CD4-positive, alpha-beta memory T cell (primary cell): ENCODE data around the gene PRDM5. TPM values are rescaled to one million over a fixed set of nuclear protein-coding genes. Genes with fewer than 3 reads are reported as not detected.

Experiments
- CTCF ChIA-PET: fragments of 350-600 bp; sonication (Branson Sonifier 250); formaldehyde crosslinking; loops from one replicate; lab custom pipeline; 2021; ENCODE audit warnings: inconsistent platforms; ENCODE audit not compliant: partially characterized antibody; lab: Charles Lee
- POLR2A ChIA-PET: fragments of 350-600 bp; sonication (Branson Sonifier 250); formaldehyde crosslinking; loops from one replicate; lab custom pipeline; 2021; ENCODE audit not compliant: partially characterized antibody; lab: Charles Lee
- DNase-seq, 5 donors: peaks; one replicate each; pipeline versions ENCODE4 v3.0.0 to v3.0.0-alpha.2; 2020 to 2022; ENCODE audit warnings: mixed read lengths in 1 of 5
- H3K27ac ChIP-seq: one replicate; pipeline ENCODE4 v1.7.0; 2013; ENCODE audit warnings: low read depth, low read length
- H3K27me3 ChIP-seq: 2 replicates; pipeline ENCODE4 v1.7.0; 2013; ENCODE audit warnings: mild to moderate bottlenecking, low read length, moderate library complexity; ENCODE audit not compliant: insufficient read depth
- H3K36me3 ChIP-seq: 2 replicates; pipeline ENCODE4 v1.7.0; 2013; ENCODE audit warnings: mild to moderate bottlenecking, low read length, moderate library complexity; ENCODE audit not compliant: insufficient read depth
- H3K4me1 ChIP-seq: 2 replicates; pipeline ENCODE4 v1.7.0; 2013; ENCODE audit warnings: mild to moderate bottlenecking, low read length, moderate library complexity; ENCODE audit not compliant: insufficient read depth
- H3K4me3 ChIP-seq, 2 donors: one replicate each; pipeline ENCODE4 v1.7.0; 2013; ENCODE audit warnings: low read length in 2 of 2, mild to moderate bottlenecking in 1 of 2
- H3K9me3 ChIP-seq, 2 donors: one replicate each; pipeline ENCODE4 v1.7.0; 2013; ENCODE audit warnings: low read length in 2 of 2, control low read depth in 1 of 2; ENCODE audit not compliant: control insufficient read depth in 1 of 2
- H3K27ac Mint-ChIP-seq, 7 donors: one replicate each; pipeline ENCODE4 v1.8.0; 2020 to 2021; ENCODE audit warnings: mixed read lengths in 7 of 7, mild to moderate bottlenecking in 6 of 7, inconsistent platforms in 3 of 7, moderate library complexity in 3 of 7
- H3K27me3 Mint-ChIP-seq, 2 donors: one replicate each; pipeline ENCODE4 v1.8.0; 2020 to 2021; ENCODE audit warnings: mixed read lengths in 2 of 2
- H3K36me3 Mint-ChIP-seq, 2 donors: one replicate each; pipeline ENCODE4 v1.8.0; 2020 to 2021; ENCODE audit warnings: mixed read lengths in 2 of 2, inconsistent platforms in 1 of 2, mild to moderate bottlenecking in 1 of 2
- H3K4me1 Mint-ChIP-seq, 4 donors: one replicate each; pipeline ENCODE4 v1.8.0; 2020 to 2021; ENCODE audit warnings: mixed read lengths in 4 of 4, mild to moderate bottlenecking in 1 of 4
- H3K4me3 Mint-ChIP-seq, 8 donors: one replicate each; pipeline ENCODE4 v1.8.0; 2020 to 2021; ENCODE audit warnings: mixed read lengths in 8 of 8, mild to moderate bottlenecking in 7 of 8, moderate library complexity in 6 of 8, inconsistent platforms in 3 of 8
- H3K9me3 Mint-ChIP-seq, 8 donors: one replicate each; pipeline ENCODE4 v1.8.0; 2020 to 2021; ENCODE audit warnings: mixed read lengths in 8 of 8, mild to moderate bottlenecking in 5 of 8, inconsistent platforms in 3 of 8, moderate library complexity in 1 of 8
- intact Hi-C: fragments of 100-400 bp; cut with micrococcal nuclease; formaldehyde crosslinking; loops from one replicate; pipeline ENCODE4 v1.15.1; 2023
- polyA plus RNA-seq, 2 donors: library from polyadenylated mRNA; unstranded; fragments of 300-500 nt; fragmentation: Illumina TruSeq; gene quantifications; one replicate each; pipeline ENCODE4 v1.2.3, GENCODE V29; 2021
- total RNA-seq, 2 experiments: library from RNA; stranded (reverse); gene quantifications; one replicate each; pipeline ENCODE4 v1.2.3, GENCODE V29; 2021

PRDM5 gene
- total and polyA plus RNA-seq, 4 experiments from 2014 or later = 0.24 to 0.84 (median 0.36) TPM

DNA sequence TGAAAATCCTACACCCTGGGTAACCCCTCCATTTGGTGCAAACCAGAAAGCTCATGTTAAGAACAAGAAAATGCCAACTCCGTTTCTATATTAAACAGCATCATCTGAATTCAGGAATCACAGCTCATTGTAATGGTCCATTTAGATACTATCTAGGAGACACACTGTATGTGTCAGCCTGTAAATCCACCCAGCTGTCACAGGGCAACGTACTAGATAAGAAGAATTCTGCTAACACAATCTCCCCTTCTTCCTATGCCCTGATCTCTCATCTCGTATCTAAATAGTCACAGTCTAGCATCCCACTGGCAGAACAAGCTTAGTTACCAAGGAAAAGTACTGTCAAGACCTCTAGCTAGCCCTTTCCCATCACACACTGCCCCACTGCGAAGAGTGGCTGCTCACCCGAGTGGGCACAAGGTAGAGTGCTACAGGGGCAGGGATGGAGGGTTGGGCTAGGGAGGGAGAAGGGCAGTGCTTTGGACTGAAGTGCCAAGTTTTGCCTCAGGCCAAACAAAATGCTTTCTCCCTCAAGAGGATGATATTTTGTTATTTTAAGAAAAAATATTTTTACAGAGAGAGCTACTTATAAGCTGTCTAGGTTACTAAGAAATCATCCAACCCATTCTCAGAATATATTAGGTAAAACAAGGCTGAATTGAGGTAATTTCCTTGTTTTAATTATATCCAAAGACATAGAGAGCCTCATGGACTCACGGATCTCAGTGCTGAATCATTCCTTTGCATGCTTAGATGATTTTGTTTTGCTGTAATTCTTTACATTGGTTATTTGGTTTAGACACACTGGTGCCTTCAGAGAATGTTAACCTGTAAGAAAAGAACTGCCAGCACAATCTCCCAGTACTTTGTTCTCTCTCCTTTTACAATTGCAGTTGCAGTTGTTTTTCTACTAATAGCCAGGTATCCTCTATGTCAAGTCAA lies 196.6 kb downstream of the PRDM5 start:
- H3K4me1 Mint-ChIP-seq = no peaks in the 10 kb centered on the region
- POLR2A ChIA-PET = no interaction called here
- H3K27me3 Mint-ChIP-seq = peaks cover 0 to 3% of the 10 kb centered on the region in 2 donors
- H3K4me1 ChIP-seq = no peaks in the 10 kb centered on the region
- H3K36me3 ChIP-seq = no peaks in the 10 kb centered on the region
- H3K27me3 ChIP-seq = no peaks in the 10 kb centered on the region
- H3K9me3 Mint-ChIP-seq = no peaks in the 10 kb centered on the region
- CTCF ChIA-PET = interaction anchor here (1.3 kb wide), 1 partner anchor 582 kb away, joined by 3 read pairs; no protein-coding TSS in a partner anchor
- H3K36me3 Mint-ChIP-seq = no peaks in the 10 kb centered on the region
- intact Hi-C loops = no loop called here
- no peaks in the 10 kb centered on the region for H3K9me3 ChIP-seq
- no peak overlapping the region for H3K4me3 Mint-ChIP-seq
- H3K4me3 ChIP-seq = no peak overlapping the region
- H3K27ac ChIP-seq = no peak overlapping the region
- no peak overlapping the region for H3K27ac Mint-ChIP-seq
- DNase-seq = no peak

DNA sequence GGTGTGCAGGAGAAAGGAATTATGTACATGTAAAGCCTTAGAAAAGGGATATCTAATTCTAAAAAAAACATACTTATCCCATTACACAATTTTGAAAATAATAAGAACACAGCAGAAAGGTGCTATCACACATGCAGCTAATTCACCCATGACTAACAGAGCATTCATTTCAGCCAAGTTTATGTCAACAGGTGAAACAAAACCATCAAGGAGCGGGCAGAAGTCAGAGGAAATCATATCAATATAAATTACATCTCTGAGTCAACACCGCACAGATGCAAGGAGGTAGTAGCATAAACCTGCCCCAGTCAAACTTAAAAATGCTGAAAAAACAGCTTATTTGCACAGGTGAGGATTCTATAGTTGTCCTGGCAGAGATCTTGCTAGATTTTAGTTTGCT lies 197.9 kb downstream of the PRDM5 start:
- Mint-ChIP-seq H3K27ac (no peak overlapping the region), H3K27me3 (peaks cover 0 to 3% of the 10 kb centered on the region in 2 donors), H3K4me3 (no peak overlapping the region), H3K9me3 (no peaks in the 10 kb centered on the region), H3K36me3 (no peaks in the 10 kb centered on the region), H3K4me1 (no peaks in the 10 kb centered on the region)
- CTCF ChIA-PET = interaction anchor here (1.1 to 1.3 kb wide), 2 partner anchors 12 to 583 kb away, joined by 3 read pairs; no protein-coding TSS in a partner anchor
- no peak for DNase-seq
- H3K4me1 ChIP-seq = no peaks in the 10 kb centered on the region
- H3K27ac ChIP-seq = no peak overlapping the region
- H3K4me3 ChIP-seq = no peak overlapping the region
- no peaks in the 10 kb centered on the region for H3K36me3 ChIP-seq
- no peaks in the 10 kb centered on the region for H3K27me3 ChIP-seq
- POLR2A ChIA-PET = no interaction called here
- intact Hi-C loops = no loop called here
- no peaks in the 10 kb centered on the region for H3K9me3 ChIP-seq

DNA sequence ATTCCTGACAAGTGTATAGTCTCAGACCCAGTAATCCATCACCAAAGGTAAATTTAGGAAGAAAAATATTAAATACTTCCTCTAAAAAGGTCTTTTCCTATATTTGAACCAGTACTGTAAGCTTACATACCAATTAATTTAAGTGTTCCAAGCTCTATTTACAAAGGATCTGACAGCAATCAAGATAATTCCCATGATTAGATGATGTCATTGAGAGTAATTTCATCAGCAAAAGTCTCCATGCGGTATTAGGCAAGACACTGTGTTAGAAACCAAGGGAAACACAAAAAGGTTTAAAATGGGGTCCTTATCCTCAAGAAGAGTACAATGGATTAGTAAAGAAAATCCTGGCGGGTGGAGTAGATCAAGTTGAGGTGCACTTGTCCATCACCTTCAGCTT lies 198.5 kb downstream of the PRDM5 start:
- Histone ChIP-seq H3K4me3 (no peak overlapping the region), H3K36me3 (no peaks in the 10 kb centered on the region), H3K9me3 (no peaks in the 10 kb centered on the region), H3K27me3 (no peaks in the 10 kb centered on the region), H3K27ac (no peak overlapping the region), H3K4me1 (no peaks in the 10 kb centered on the region)
- no peak overlapping the region for H3K27ac Mint-ChIP-seq
- peaks cover 0 to 3% of the 10 kb centered on the region in 2 donors for H3K27me3 Mint-ChIP-seq
- no peak overlapping the region for H3K4me3 Mint-ChIP-seq
- intact Hi-C loops = no loop called here
- DNase-seq = no peak
- ChIA-PET CTCF (interaction anchor here (1.1 kb wide), 1 partner anchor 12 kb away, joined by 3 read pairs; no protein-coding TSS in a partner anchor), POLR2A (no interaction called here)
- H3K36me3 Mint-ChIP-seq = no peaks in the 10 kb centered on the region
- no peaks in the 10 kb centered on the region for H3K4me1 Mint-ChIP-seq
- no peaks in the 10 kb centered on the region for H3K9me3 Mint-ChIP-seq

DNA sequence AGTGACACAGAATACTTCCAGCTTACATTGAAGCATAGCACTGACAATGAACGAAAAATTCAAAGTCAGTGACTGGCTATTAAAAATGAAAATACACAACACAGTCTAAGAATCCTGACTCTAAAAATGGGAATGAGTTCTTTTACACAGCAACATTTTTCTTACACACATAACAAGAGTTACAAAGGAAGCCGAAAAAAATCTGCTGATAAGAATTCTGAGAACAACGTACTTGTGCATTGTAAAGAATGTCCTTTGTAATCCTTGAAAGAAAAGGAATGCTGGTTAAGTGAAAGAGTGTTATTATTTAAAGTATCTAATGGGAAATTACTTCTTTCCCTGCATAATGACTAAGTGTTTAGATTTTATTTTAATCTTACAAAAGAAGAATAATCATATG lies 199.4 kb downstream of the PRDM5 start:
- no peaks in the 10 kb centered on the region for H3K9me3 ChIP-seq
- no peaks in the 10 kb centered on the region for H3K36me3 ChIP-seq
- no peak overlapping the region for H3K4me3 ChIP-seq
- H3K4me3 Mint-ChIP-seq = no peak overlapping the region
- CTCF ChIA-PET = no interaction called here
- H3K36me3 Mint-ChIP-seq = no peaks in the 10 kb centered on the region
- H3K4me1 Mint-ChIP-seq = no peaks in the 10 kb centered on the region
- intact Hi-C loops = no loop called here
- H3K9me3 Mint-ChIP-seq = no peaks in the 10 kb centered on the region
- H3K27me3 ChIP-seq = no peaks in the 10 kb centered on the region
- H3K27ac Mint-ChIP-seq = no peak overlapping the region
- no peak overlapping the region for H3K27ac ChIP-seq
- POLR2A ChIA-PET = no interaction called here
- peaks cover 0 to 3% of the 10 kb centered on the region in 2 donors for H3K27me3 Mint-ChIP-seq
- no peaks in the 10 kb centered on the region for H3K4me1 ChIP-seq
- DNase-seq = no peak

DNA sequence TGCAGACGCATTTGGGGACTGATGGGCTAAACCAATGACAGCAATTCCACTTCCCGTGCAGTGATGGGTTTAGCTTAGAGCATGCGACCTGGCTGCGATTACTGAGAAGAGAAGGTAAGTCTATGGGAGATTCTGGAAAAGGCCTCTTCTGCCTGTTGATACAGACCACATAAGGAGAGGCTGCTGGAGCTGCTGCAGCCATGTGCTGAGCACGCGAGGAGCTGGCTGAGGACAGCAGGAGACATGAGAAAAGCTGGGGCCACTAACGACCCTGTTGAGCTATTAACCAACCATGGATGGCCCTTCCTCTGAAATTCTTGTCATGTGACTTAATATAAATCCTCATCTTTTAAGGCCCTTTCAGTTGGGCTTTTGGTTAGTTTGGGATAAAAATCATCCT lies 199.9 kb downstream of the PRDM5 start:
- H3K36me3 ChIP-seq = no peaks in the 10 kb centered on the region
- DNase-seq = no peak
- H3K4me3 Mint-ChIP-seq = no peak overlapping the region
- CTCF ChIA-PET = no interaction called here
- POLR2A ChIA-PET = no interaction called here
- H3K4me1 Mint-ChIP-seq = no peaks in the 10 kb centered on the region
- H3K27me3 ChIP-seq = no peaks in the 10 kb centered on the region
- H3K36me3 Mint-ChIP-seq = no peaks in the 10 kb centered on the region
- H3K27ac ChIP-seq = no peak overlapping the region
- H3K9me3 Mint-ChIP-seq = no peaks in the 10 kb centered on the region
- no peaks in the 10 kb centered on the region for H3K9me3 ChIP-seq
- H3K4me1 ChIP-seq = no peaks in the 10 kb centered on the region
- H3K27me3 Mint-ChIP-seq = peaks cover 2 to 3% of the 10 kb centered on the region in 2 donors
- intact Hi-C loops = no loop called here
- no peak overlapping the region for H3K4me3 ChIP-seq
- H3K27ac Mint-ChIP-seq = no peak overlapping the region

DNA sequence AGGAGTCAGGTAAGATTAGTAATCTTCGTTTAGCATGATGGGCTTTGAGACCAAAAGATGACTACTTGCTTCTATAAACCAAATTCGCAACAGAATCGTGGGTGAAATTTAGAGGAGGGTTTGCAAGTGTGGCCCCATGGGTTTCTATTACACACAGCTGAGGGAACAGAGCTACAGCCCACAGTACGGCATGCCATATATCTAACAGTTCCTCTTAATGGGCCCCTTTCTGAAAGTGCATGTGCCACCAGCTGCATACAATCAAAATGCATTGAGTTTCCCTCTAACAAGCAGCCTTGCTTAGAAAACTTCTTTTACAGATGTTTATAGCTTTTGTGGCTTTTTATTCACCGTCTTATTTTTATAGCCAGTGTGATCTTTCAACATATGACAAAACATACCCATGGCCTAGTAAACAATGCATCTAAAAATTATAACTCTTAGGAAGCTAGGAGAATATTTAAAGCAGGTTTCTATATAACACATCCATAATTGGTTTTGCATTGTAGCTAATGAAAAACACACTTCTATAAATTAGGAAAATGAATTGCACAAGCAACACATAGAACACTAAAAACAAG lies 202.1 kb downstream of the PRDM5 start:
- no peak overlapping the region for H3K4me3 Mint-ChIP-seq
- DNase-seq = no peak
- no peaks in the 10 kb centered on the region for H3K4me1 Mint-ChIP-seq
- no peak overlapping the region for H3K27ac Mint-ChIP-seq
- Histone ChIP-seq H3K4me3 (no peak overlapping the region), H3K36me3 (no peaks in the 10 kb centered on the region), H3K27me3 (no peaks in the 10 kb centered on the region), H3K27ac (no peak overlapping the region), H3K4me1 (no peaks in the 10 kb centered on the region), H3K9me3 (no peaks in the 10 kb centered on the region)
- peaks cover 2 to 3% of the 10 kb centered on the region in 2 donors for H3K27me3 Mint-ChIP-seq
- intact Hi-C loops = no loop called here
- no peaks in the 10 kb centered on the region for H3K9me3 Mint-ChIP-seq
- POLR2A ChIA-PET = interaction anchor here (1.2 kb wide), 1 partner anchor 12 kb away, joined by 3 read pairs; no protein-coding TSS in a partner anchor
- CTCF ChIA-PET = interaction anchor here (1.0 to 1.1 kb wide), 2 partner anchors 376 to 587 kb away, joined by 3 to 4 read pairs; no protein-coding TSS in a partner anchor
- H3K36me3 Mint-ChIP-seq = no peaks in the 10 kb centered on the region

DNA sequence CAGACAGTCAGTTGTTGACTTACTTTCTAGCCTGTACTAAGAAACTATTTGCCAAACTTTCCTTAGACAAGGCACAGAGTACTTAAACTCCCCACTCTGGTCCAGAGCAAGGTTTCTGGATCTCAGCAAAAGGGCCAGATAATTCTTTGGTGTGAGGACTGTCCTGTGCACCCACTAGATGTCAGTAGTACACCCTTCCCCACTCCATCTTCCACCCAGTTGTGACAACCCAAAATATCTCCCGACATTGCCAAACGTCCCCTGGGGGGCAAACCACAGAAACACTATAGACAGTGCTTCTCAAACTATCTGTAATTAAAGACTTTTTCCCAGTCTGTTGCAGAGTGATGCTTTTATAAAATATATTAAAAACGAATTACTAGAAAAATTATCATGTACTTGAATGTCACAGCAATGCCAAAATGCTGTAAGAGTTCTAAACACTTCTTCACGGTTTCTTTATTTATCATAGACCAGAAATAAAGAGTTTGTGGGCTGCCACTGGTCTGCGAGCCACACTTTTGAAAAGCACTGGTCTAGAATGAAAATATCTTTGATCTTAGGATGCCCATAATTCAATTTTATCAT lies 203.5 kb downstream of the PRDM5 start:
- DNase-seq = peak in 4 of 5 donors; percentile 6 to 11 (median 7)
- no peak overlapping the region for H3K27ac Mint-ChIP-seq
- ChIA-PET CTCF (interaction anchor here (1.5 kb wide), 1 partner anchor 19 kb away, joined by 3 read pairs; no protein-coding TSS in a partner anchor), POLR2A (no interaction called here)
- no peaks in the 10 kb centered on the region for H3K4me1 Mint-ChIP-seq
- Histone ChIP-seq H3K27me3 (no peaks in the 10 kb centered on the region), H3K9me3 (no peaks in the 10 kb centered on the region), H3K4me3 (no peak overlapping the region), H3K27ac (no peak overlapping the region), H3K4me1 (no peaks in the 10 kb centered on the region), H3K36me3 (no peaks in the 10 kb centered on the region)
- peaks cover 2 to 3% of the 10 kb centered on the region in 2 donors for H3K27me3 Mint-ChIP-seq
- no peaks in the 10 kb centered on the region for H3K36me3 Mint-ChIP-seq
- H3K9me3 Mint-ChIP-seq = no peaks in the 10 kb centered on the region
- intact Hi-C loops = loop anchor here (1.0 kb wide), 1 partner anchor 588 kb away; no protein-coding TSS in a partner anchor
- no peak overlapping the region for H3K4me3 Mint-ChIP-seq
